Gastroesophageal sphincter (tissue), 3 donors: Measurements from ENCODE around the gene METTL15.

ENCODE experiments used
- POLR2A ChIP-seq, 2 donors: fragments of 450-650 bp; IDR thresholded peaks; one replicate each; pipeline ENCODE4 v1.6.1; 2017; ENCODE audit warnings: antibody characterized with exemption in 2 of 2, mild to moderate bottlenecking in 2 of 2, moderate library complexity in 1 of 2
- TF ChIP-seq, protein P1 (sequence below), 4 experiments: fragments of 200-600 bp in 2 of 4; fragments of 450-650 bp in 2 of 4; sonication (generic) in 1 of 4; IDR thresholded peaks; one replicate each; pipeline ENCODE4 v1.5.1; 2017 to 2019; ENCODE audit warnings: antibody characterized with exemption in 4 of 4, mild to moderate bottlenecking in 2 of 4, moderate library complexity in 2 of 4

GRCh38 chr11:28323621-28324020 lies 215.4 kb downstream of the METTL15 start:
- TF ChIP-seq, protein P1, sequence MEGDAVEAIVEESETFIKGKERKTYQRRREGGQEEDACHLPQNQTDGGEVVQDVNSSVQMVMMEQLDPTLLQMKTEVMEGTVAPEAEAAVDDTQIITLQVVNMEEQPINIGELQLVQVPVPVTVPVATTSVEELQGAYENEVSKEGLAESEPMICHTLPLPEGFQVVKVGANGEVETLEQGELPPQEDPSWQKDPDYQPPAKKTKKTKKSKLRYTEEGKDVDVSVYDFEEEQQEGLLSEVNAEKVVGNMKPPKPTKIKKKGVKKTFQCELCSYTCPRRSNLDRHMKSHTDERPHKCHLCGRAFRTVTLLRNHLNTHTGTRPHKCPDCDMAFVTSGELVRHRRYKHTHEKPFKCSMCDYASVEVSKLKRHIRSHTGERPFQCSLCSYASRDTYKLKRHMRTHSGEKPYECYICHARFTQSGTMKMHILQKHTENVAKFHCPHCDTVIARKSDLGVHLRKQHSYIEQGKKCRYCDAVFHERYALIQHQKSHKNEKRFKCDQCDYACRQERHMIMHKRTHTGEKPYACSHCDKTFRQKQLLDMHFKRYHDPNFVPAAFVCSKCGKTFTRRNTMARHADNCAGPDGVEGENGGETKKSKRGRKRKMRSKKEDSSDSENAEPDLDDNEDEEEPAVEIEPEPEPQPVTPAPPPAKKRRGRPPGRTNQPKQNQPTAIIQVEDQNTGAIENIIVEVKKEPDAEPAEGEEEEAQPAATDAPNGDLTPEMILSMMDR (IDR thresholded peaks at IDR 0.05) = no peak
- no peak for TF ChIP-seq POLR2A (IDR thresholded peaks at IDR 0.05)
